Activated T-cell treated with anti-CD3 and anti-CD28 coated beads, Interleukin-2, amount 50 U/mL, for 1 hour (primary cell): ENCODE measurements around the gene PEX14.

Source experiments
- DNase-seq: peaks from one replicate; pipeline ENCODE4 v3.0.0-alpha.2; 2020

The PEX14 gene

DNA sequence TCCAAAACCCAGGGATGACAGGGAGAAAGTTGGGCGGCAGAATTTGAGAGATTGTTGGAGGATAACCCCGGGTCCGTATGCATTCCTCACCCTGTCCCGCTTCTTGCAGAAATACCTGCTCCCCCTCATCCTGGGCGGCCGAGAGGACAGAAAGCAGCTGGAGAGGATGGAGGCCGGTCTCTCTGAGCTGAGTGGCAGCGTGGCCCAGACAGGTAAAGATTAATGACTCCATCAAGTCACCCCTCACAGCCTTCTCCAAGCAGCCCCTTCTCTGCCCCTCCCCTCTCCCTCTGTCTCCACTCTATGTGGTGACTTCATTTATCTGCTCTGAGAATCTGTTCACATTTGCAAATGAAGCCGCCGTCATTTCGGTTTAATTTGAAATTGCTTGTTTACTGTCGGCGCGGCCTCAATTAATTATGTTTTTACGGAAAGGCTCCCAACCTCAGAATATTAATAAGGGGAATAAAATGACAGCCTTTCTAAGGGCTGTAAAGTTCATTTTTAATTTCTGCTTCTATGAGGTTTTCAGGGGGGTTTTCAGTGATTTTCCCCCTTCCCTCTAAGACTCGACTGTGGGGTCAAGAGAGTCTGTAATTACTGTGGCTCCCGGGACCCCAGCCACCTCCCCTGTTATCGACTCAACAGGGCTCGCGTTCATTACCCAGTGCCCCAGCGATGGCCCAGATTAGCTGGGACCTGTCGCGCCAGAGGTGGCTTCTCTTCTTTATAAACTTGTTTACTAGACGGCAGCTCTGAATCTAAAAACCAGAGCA, 148.3 kb downstream of the PEX14 start:
- no peak for DNase-seq

DNA sequence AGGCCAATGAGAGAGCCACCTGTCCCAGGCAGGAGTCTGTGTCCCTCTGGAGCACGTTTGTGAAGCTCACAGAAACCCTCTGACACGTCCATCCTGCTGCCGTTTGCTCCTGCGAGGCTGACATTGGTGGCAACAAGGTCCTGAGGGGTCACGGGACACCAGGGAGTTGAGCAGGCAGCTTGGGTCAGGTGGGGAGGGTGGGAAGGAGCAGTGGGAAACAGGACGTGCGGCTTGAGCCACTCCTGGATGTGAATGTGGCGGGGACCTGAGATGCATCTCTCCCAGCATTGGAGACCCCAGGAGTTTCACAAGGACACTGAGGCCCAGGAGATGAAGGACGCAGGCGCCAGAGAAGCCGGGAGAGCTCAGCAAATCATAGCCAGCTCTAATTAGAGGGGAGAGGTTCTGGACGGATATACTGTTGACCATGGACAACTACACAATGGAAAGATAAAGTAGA, 149.0 kb downstream of the PEX14 start:
- no peak for DNase-seq

DNA sequence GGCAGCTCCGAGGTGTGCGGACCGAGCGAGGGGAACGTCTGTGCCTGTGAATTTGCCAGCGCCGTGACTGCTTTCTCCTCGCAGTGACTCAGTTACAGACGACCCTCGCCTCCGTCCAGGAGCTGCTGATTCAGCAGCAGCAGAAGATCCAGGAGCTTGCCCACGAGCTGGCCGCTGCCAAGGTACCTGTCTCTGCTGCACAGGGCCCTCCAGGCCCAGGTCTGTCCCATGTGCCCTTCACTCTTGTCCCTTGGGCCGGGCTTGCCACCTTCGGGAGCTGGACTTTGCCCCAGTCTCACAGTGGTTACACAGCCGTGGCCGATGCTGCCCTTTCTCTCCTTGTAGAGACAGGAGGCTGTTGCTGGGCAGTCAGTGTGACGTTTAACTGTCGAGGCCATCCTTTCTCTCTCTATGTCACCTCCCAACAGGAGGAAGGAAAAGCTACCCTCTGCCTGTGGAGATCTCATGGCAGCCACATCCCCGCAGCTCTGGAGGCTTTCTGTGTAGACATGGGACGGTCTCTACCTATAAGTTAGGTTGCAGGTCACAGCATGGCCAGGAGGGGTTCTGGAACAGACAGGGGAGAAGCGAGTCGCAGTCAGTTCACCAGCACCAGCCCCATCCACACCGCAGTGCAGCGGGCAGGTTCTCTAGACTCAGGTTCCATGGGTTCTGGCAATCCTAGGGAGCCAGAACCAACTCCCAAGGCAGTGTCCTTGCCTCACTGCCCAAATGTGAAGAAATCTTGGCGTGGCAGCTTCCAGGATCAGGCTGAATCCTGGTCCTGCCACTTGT, 149.7 kb downstream of the PEX14 start:
- DNase-seq, result peak; percentile 9

DNA sequence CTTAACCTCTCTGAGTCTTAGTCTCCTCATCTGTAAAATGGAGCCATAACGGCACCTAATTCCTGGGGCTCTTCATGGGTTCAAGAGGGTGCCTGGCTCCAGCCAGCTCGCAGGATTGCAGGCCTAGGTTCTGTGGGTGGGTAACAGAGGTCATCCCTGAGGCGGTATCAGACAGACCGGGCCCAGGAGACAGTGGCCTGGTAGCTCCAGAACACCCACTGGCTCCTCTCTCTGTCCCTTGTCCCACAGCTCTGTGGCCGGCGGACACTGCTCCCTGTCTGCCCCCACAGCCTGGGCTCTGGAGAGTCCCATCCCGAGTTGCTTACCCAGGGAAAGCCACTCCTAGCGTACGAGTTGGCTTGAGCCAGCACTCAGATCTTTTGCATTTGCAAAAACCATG, 150.3 kb downstream of the PEX14 start:
- no peak for DNase-seq

GRCh38 chr1:10625554-10625953, 150.8 kb downstream of the PEX14 start:
- DNase-seq, result peak; percentile 10

GRCh38 chr1:10626131-10626731, 151.5 kb downstream of the PEX14 start:
- peak; percentile 5 for DNase-seq

- no peak for DNase-seq
Measured at GRCh38 chr1:10626791-10627410, 152.2 kb downstream of the PEX14 start.

- DNase-seq, result no peak
Measured at GRCh38 chr1:10628685-10629084, 153.9 kb downstream of the PEX14 start.

GRCh38 chr1:10629091-10629815, 154.5 kb downstream of the PEX14 start:
- DNase-seq, result no peak

DNA sequence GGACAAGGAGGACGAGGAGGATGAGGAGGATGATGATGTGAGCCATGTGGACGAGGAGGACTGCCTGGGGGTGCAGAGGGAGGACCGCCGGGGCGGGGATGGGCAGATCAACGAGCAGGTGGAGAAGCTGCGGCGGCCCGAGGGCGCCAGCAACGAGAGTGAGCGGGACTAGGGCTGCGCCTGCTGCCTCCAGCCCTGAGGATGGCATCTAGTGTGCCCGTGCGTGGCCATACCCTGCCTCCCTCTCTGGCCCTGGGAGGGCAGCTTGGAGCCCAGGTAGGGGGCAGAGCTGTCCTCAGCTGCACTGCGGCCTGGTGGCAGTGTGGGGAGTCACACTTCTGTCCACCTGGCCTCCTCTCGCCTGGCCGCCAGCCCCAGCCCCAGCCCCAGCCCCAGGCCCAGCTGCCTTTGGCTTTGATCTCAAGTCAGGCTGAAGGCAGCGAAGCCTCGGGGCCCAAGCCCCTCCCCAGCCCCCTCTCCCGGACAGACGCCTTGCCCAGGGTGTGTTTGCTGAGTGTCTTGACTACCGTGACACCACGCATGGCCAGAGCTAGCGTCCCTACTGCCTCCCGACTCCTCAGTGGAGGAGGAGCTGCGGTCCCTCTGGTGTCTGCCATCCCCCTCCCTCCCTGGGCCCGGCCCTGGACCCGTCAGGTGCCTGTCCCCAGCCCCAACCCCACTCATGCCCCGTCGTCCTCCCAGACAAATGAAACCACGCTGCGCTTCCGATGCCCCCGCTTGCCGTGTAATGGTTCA, 155.2 kb downstream of the PEX14 start:
- no peak for DNase-seq

DNA sequence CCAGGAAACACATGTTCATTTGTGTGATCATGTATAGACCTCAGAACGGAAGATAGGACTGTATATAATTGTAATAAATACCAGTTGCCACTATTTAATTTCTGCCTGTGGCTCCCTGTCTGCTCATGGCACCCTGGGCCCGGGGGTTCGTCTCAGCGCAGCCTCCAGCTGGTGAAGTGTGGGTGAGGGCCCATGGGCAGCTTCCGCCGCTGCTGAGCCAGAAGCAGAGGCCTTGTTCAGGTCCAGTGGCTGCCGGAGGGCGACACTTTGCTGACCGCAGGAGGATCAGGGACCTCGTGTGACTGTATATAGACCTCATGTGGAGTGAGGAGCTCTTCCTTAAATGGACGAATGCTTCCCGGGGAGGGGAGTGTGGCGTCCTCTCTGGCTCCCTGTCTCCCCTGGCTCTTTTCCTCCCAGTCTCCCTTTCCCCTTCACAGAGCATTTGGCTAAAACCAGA, 155.9 kb downstream of the PEX14 start:
- DNase-seq, result no peak

DNA sequence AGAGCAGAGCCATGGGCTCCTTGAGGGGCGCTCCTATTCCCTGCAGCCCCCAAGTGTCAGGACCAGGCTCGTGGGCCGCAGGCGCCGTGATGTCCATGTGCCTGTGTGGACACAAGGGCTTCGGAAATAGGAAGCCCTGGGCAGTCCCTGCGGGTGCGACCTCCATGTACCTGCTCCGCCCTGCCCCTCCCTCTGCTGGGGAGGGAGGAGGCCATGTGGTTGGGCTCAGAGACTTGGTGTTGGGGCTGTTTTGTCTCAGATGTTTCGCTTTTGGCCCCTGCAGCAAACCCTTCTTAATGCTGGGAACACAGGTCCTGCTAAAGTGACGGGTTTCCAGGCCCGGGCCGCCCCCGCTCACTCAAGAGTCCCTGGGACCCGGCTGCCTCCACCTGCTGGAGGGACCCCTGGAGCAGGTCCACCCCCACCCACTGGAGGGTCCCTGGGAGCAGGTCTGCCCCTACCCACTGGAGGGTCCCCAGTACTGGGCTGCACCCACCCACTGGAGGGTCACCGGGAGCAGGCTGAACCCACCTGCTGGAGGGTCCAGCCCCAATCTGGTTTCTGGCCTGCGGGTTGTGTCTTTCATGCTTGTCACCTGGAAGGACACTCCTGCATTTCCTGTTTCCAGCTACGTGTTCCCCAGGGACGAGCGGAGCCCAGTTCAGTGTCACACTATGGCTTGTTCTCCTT, 156.5 kb downstream of the PEX14 start:
- no peak for DNase-seq

GRCh38 chr1:10631811-10632593, 157.3 kb downstream of the PEX14 start:
- no peak for DNase-seq

DNA sequence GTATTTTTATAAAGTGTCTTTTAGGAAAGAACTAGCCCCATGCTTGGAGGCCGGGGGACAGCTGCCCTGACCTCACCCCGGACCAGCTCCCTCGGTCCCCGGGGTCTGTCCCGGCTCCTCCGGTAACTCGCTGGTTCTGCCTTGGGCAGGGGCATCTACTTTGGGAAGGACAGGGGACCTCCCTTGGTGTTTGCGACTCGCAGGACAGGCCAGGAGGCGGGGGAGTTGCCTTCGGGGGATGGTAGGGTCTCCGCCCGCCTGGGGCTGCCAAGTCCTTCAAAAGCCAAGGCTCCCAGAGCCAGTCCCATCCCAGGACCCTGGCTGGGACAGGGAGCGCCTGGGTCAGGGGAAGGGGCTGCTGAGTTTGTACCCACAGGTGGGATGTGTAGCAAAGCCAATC, 157.9 kb downstream of the PEX14 start:
- no peak for DNase-seq

DNA sequence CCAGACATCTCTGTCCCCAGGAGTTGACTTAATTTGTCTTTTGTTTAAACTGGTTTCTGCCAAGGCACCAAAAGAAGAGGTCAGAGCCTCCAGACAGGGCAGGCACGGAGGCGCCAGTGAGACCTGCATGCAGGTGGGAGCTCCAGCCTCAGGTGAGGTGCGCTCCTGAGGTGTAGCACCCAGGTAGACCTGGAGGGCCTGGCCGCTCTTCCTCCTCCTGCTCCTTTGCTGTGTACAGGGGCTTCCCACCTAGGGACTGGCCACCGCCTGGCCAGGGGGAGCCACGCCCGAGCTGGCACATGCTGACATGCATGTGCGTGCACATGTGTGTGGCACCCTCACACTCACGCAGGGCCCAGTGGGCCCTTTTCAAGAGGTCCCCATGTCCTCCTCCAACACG, 158.7 kb downstream of the PEX14 start:
- DNase-seq, result no peak

- DNase-seq, result no peak
Measured at GRCh38 chr1:10634075-10634427, 159.3 kb downstream of the PEX14 start.

DNA sequence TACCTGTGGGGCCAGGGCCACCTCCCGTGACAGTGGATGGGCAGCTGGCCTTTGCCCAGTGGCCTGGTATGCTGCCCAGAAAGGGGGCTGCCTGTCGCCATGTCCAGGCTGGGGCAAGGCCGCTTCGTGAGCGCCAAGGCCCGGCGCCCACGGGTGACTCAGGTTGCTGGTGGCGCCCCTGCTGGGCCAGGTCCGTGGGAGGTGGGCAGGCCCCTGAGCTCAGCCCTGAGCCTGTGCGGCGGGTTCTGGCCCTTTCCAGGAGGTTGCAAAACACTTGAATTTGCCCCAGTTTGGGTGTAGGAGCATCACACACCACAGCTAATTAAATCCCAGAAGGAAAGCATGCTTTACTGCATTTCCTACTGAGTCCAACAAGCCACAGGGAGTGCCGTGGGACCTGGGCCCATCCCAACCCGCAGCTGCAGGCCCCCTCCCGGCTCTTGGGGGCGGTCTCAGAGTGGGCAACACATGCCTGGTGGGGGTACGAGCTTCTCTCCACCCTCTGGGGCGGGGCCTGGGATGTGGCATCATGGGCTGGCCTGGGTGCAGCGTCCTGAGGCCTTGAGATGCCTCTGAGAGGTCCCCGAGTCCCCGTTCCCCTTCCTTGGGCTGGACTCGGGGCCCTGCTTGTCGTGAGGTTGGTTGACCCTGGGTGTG, 159.8 kb downstream of the PEX14 start:
- DNase-seq, result no peak

- DNase-seq, result no peak
Measured at GRCh38 chr1:10635085-10635896, 160.5 kb downstream of the PEX14 start.

GRCh38 chr1:10635992-10636391, 161.2 kb downstream of the PEX14 start:
- no peak for DNase-seq
